HG02981 (cell line): ENCODE measurements around the gene PRMT5.
"Not testable (repeated sequence)": the region's sequence is repeated elsewhere in the genome, so short reads cannot be mapped to it uniquely, and the experiment has no call there.

ENCODE experiments used
- ATAC-seq: cut with Tn5 transposase; IDR thresholded peaks from one replicate; pipeline ENCODE4 v1.9.1; 2021; ENCODE audit warnings: mild to moderate bottlenecking, moderate library complexity; ENCODE audit not compliant: unreplicated experiment

The PRMT5 gene

DNA sequence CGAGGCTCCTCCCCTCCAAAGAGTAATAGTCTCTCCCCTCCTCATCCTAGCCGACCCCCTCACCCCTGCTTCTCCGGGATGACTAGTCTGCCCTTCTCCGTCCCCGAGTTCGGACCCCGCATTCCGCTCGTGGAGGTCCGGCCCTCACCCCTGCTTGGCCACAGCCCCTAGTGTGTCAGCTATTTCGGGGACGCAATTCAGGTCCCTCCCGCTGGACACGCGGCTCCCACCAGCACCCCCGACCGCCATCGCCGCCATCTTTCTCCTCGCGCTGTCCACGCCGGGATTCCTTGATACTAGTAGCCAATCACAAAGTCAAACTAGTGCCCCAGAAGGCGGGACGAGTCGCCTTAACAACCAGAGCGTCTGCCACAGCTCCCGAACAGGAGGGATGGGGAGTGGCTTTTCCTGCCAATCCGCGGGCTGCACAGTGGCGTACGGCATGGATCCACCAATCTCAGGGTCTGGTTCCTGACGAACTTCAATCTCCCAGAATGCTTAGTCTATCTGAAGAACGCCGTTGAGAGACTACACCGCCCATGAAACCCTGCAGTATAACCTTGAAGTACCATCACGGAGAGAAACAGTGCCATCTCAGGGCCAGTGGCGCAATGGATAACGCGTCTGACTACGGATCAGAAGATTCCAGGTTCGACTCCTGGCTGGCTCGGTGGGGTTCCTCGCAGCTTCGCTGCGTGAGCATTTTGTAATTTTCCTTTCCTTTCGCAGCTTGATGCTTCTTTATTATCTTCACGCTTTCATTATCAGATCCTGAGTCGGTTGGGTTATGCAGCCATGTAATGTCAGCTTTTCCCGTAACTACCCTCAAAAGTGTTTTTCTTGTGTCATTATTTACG is at the start of gene PRMT5:
PRMT5 (minus strand) TSS at position 273 of the 857 bp plus-strand sequence; CDS start at position 258, 15 bp downstream.
- peak; percentile 87 for ATAC-seq

DNA sequence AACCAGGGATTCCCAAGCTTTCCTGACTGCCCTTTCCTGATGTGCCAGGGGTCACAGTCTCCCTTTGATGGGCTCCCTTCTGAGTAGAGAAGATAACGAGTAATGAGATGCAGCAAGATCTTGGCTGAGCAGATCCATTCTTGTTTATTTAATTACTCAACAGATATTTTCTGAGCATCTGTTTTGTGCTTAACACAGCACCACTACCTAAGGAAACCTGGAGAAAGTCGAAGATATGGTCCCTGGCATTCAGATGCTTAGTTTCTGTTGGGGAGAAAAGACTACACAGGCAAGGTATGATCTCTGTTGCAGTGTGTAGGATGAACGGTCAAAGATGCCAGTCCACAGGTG is 49.3 kb upstream of the PRMT5 start:
- no peak for ATAC-seq

DNA sequence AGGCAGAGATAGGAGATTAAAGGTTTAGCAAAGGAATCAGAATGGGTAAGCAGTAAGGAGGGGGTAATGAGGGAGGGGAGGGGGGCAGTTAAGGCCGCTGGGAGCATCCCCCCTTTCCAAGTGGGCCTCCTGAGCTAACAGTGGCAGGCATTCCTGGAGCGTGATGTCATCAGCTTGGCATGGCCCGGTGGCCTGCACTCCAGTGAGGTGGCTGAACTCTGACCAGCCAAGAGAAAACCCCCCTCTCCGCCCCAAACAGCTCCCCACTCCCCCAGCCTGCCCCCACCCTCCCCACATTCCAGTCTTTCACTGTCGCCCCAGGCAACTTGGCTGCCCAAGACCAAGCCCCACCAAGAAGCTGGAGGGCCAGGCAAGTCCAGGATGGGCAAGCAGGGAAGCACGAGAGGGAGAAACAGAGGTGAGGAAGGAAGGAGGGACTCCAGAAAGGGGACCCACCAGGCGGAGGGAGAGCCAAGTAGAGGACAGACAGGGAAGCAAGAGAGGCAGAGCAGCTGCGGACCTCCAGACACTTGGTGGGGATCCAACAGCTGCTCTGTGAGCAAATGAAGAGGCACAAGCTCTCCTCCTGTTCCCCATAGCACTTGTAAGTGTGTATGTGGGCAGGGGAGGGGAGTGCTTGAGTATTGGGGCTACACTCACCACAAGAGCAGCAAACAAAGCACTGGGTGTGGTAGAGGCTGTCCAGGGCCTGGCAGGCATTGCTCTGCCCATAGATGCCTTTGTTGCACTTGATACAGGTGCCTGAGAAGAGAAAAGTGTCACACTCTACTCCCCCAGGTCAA is 48.7 kb upstream of the PRMT5 start:
- no peak for ATAC-seq

DNA sequence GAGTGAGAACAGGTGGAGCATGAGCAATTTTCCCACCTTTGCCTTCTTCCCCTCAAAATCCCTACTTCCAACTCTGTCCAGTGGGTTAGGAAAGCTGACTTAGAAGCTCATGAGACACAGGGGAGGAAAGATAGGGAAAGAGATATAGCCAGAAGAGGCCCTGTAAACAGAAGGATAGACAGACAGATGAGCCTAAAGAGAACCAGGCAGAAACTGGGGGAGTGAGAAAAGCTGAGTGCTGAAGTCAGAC is 48.2 kb upstream of the PRMT5 start:
- ATAC-seq, result no peak

DNA sequence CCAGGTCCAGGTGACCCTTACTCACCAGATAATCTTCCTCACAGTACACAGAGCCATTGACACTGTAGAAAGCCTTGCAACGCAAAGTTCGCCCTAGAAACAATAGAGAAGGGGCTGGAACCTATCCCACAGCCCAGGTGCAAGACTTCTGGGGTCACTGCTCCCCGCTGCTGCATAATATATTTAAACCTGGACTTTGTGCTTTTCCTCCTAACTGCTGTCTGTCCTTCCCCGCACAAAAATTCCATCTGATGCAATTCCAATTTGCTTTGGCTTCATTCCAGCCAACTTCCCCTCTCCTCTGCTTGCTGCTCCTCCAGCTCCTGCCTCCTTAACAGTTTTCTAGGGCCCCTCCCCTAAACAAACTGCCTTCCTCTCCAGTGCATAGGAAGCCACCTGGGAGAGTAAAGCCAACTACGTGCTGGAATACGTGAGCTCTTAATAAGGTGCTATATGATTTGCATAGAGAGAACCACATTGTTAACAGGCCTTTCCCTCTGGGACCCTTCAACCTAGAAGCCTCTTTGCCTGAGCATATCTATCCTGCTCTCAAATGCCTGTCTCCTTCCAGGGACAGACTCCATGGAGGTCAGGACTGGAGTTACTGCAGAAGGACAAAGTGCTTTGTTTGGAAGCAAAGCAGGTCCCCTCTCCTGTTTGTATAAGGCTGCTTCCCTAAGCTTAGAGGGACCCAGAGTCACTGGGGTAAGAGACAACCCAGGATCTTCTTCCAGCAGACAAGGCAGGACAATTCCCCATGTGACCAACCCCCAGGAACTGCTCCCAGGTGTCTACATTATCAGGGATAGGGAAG is 47.7 kb upstream of the PRMT5 start:
- no peak for ATAC-seq

DNA sequence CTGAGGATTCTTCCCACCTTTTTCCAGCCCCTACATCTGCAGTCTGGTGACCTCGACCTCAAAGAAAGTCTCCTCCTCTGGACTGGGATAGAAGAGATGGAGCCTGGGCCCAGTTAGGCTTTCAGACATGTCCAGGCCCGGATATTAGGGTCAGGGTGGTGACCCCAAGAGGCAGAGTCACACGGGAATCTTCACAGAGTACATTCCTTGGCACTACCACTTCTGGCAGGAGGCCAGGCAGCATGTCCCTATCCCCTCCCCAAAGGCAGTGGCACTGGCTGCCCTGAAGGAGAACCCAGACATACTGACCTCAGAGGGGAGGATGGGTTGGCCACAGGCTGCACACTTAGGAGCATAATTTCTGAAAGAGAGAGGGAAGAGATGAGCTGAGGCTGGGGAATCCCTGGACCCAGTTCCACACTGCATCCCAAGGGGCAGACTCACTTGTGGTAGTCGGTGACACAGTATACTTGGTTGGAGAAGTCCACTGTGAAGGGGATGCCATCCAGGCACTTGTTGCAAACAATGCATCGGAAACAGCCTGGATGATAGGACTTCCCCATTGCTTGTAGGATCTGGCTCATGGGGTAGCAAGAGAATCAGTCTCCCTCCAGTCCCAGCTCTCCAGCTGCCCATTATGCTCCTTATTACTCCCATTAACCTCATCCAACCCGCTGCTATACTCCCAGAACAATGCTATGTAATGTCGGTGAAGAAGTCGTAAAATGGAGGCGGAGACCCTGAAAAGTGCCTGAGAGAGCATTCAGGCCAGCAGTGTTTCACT is 45.5 kb upstream of the PRMT5 start:
- ATAC-seq, result no peak

DNA sequence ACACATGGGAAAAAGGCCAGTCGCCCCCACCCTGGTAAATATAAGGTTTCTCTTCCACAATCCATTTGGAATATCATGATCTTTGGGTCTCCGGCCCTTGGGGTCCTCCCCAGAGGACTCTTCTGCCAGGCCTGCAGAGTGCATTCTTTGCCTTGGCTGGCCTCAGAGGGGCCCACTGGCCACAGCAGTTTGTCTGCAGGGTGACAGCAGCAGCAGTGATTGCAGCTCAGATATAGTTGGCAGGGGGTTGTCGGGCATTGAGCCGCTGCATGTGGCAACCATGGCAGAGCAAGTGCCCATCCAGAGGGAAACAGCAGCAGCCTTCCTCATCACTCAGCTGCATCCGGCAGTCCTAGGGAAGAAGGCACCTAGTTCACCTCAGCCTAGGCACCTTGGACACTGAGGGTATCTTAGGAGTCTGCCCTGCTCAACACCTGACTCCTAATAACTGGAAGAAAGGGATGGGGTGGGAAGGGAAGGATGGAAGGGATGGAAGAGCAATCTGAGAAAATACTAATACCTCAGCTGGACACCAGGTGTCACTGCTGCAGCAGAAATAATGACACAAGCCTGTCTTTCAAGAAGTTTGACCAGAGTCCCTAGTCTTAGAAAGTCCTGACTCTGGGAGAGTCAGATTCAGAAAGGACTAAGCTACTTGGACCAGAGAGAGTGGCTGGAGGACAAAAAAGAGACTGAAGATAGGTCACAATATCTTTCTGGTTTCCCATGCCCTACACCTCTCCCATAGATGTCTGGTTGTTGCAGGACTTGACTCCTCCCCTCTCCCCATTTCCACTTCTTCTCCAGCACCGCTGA is 44.2 kb upstream of the PRMT5 start:
- no peak for ATAC-seq

DNA sequence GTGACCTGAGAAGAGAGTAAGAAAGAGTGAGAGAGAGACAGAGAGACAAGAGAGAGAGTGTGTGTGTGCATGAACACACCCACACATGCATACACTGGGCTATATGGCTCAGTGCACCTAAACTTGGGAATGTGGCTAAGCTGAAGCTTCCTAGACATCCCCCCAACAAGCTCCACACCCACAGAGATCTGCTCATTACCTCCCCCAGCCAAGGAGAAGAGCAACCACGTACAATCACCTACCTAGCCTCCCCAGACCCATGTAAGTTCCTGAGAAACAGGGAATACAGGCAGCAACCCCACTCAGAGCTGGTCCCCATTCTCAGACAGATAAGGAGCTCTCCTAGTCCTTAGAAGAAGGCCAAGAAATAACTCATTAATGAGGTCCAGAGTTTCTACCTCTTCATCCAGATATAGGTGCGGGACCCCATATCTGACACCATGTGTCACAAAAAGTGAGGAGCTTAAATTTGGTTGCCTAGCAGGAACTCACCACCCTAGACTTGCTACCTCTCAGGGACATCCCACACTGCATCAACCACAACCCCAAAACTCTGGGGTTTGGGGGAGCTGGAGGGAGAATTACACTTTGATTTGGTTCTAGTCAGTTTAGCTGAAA is 43.2 kb upstream of the PRMT5 start:
- no peak for ATAC-seq

DNA sequence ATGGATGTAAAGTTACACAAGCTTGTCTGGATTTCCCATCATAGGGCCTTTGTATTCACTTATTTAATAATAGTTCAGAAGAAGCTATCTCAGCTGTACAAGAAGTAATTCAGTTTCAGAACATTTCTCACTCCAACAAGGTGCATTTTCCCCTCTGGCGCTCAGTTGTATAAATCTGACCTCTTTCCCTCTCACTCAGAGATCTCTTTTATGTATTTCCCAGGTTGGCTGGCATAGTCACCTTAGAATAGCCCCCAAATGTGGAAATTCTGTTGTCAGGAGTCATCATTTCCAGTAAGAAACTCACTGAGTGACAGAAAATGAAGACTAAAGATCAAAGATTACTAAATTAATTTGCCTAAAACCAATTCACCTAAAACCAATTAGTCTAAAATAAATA is 42.0 kb upstream of the PRMT5 start:
- ATAC-seq, result no peak

DNA sequence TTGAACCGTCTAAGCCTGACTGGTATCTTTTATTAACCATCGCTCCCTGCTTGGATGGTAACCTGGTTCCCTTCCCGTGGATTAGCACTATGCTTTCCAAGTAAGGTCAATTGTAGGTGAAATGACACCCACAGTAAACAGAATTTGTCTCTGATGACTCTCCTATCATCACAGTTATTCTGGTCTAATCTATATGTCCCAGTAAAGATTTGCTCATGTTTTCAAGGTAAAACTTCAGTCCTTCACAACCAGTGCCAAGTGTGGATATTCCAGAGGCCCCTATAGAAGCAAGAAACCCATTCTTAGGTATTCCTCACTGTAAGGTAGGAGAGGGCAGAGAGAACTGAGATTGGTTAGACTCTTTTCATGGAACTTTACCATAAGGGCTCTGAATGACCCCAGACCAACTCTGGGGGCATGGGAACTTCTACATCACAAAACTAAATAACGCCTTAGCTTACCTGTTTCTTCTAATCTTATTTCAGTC is 37.6 kb upstream of the PRMT5 start:
- ATAC-seq, result no peak

DNA sequence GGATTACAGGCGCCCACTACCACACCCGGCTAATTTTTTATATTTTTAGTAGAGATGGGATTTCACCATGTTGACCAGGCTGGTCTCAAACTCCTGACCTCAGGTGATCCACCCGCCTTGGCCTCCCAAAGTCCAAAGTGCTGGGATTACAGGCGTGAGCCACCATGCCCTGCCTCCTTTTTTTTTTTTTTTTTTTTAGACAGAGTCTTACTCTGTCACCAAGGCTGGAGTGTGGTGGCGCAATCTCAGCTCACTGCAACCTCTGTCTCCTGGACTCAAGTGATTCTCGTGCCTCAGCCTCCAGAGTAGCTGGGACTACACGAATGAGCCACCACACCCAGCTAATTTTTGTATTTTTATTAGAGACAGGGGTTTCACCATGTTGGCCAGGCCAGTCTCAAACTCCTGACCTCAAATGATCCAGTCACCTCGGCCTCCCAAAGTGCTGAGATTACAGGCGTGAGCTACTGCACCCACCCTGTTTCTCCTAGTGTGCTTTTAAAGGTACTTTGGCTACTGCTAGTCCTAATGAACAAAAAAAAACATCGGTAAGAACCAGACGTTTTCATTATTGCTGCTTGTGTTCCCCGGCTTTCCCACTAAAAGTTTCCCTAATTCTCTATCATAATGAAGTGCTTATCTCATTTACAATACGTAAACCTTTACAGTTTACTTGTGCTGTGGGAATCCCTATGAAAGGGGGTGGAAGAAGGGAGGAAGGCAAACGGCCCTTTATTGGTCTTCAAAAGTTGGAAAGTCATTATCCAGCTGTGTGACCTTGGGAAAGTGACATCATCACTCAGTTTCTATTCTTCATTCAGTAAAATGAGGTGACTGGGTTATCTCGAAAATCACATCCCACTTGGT is 37.0 kb upstream of the PRMT5 start:
- ATAC-seq, result not testable (repeated sequence)

DNA sequence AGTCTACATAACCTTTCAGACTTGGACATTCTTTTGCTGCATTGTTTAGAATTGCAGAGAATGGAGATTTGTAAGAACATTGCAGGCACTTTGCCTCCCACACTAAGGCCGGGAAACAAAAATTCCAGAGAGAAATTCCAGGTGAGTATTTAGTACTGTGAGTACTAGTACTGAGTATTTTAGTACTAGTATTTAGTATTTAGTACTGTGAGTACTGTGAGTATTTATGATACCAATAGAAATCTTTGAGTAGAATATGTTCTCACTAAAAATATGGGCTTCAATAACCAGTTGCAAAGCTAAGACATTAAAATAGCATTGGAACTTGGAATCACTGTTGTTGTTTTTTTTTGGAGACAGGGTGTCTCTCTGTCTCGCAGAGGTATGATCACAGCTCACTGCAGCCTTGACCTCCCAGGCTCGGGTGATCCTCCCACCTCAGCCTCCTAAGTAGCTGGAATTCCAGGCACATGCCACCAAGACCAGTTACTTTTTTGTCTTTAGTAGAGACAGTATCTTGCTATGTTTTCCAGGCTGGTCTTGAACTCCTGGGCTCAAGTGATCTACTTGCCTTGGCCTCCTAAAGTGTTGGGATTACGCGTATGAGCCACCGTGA is 33.0 kb upstream of the PRMT5 start:
- ATAC-seq, result no peak

DNA sequence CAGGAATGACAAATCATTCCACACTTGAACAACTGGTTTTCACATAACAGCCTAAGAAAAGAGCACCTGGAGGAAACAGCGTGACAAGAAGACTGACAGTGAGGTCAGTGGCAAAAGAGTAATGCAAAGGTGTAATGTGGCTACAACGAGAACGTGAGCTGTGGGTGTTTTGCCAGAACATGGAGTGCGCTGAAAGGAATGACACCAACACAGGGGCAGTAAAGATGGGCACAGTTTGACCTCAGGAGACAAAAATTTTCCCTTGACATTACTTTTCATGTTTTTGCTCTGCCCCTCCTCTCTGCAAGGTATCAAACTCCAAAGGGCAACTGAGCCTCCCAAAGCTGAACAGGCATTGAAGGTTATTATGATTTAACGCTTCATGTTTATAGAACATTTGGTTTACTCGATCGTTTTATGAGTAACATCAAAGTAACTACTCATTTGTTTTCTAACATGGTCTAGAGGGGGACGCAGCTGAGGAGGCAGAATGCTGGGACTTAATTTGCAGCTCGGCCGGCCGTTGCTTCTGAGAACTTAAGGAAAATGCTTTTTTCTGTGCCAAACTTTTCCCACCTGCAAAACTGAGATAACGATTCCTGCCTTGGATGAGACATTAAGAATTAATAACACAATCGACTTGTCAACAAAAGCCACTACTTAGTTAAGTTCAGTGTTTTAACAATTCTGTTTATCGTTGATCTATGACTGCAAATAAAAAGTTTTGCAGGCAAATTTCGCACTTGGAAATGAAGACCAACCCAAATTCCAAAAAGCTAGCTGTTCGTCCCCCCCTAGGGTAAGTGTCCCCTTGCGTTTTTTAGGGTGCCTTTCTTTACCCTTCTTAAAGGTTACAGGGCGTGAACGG is 26.8 kb upstream of the PRMT5 start:
- no peak for ATAC-seq

DNA sequence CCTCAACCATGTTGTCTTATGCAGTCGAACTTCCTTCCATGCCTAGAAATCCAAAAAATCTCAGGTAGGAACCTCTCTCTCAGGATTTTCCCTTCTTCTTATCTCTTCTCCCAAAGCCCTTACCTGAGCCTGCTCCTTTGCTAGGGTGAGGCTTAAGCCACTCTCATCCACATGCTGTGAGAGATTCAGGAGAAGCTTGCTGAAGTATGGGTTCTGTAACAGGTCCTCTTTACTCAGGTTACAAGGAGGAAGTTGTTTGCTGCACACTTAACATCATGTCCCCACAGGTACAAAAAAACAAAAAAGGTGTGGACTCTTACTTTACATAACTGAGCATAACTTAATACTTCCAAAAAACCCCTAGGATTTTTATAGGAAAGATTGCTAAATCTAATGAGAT is 23.2 kb upstream of the PRMT5 start:
- no peak for ATAC-seq

DNA sequence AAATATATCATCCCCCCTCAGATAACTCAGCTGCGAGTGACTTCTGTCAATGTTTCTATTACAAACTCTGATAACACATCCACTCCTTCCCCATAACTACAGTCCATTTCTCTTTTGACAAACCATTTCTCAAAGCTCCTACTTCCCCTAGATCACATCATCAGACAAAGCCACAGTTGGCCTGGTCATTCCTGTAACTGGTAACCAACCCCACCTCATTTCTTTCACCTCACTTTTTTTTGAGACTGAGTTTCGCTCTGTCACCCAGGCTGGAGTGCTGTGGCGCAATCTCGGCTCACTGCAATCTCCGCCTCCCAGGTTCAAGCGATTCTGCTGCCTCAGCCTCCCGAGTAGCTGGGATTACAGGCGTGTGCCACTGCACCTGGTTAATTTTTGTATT is 22.6 kb upstream of the PRMT5 start:
- not testable (repeated sequence) for ATAC-seq

DNA sequence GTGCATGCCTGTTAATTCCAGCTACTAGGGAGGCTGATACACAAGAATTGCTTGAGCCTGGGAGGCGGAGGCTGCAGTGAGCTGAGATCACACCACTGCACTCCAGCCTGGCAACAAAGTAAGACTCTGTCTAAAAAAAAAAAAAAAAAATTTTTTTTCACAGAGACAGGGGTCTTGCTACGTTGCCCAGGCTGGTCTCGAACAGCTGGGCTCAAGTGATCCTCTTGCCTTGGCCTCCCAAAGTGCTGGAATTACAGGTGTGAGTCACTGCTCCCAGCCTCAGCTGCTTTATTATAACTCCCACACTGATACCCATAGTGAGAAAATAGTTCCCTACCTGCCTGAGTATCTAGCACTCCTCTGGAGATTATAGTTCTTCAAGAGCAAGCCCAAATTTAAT is 16.5 kb upstream of the PRMT5 start:
- no peak for ATAC-seq

DNA sequence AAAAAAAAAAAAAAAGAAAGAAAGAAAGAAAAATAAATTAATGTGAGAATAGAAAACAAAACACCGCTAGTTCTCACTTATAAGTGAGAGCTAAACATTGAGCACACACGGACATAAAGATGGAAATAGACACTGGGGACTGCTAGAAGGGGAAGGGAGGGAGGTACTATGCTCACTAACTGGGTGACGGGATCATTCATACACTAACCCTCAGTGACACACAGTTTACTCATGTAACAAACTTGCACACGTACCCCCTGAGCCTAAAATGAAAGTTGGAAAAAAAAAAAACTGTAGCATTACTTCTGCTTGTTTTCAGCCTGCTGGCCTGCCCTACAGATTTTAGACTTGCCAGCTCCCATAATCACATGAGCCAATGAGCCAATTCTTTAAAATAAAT is 10.5 kb upstream of the PRMT5 start:
- ATAC-seq, result no peak
